ENCODE data around the gene DNAH11. TPM values are rescaled to one million over a fixed set of nuclear protein-coding genes. Genes with fewer than 3 reads are reported as not detected.
"Not testable (repeated sequence)": the region's sequence is repeated elsewhere in the genome, so short reads cannot be mapped to it uniquely, and the experiment has no call there.

Gene DNAH11
- total RNA-seq, 1 experiment from 2014 or later: 0.11 TPM

- DNase-seq (ENCODE audit: low read depth): no peak
These were observed 340.2 kb downstream of the DNAH11 start for GRCh38 chr7:21883069-21883468.

- DNase-seq (ENCODE audit: low read depth): not testable (repeated sequence)
These were observed 340.7 kb downstream of the DNAH11 start for GRCh38 chr7:21883501-21883900.

- no peak for DNase-seq (ENCODE audit: low read depth)
These were observed 341.7 kb downstream of the DNAH11 start for GRCh38 chr7:21884496-21884895.

GRCh38 chr7:21886396-21886795, 343.6 kb downstream of the DNAH11 start:
- no peak for DNase-seq (ENCODE audit: low read depth)

GRCh38 chr7:21887353-21887752, 344.5 kb downstream of the DNAH11 start:
- no peak for DNase-seq (ENCODE audit: low read depth)

GRCh38 chr7:21887779-21888178, 344.9 kb downstream of the DNAH11 start:
- no peak for DNase-seq (ENCODE audit: low read depth)

- DNase-seq (ENCODE audit: low read depth): no peak
These were observed 348.5 kb downstream of the DNAH11 start for GRCh38 chr7:21891291-21891690.

- DNase-seq (ENCODE audit: low read depth): no peak
These were observed 350.6 kb downstream of the DNAH11 start for GRCh38 chr7:21893401-21893800.

- DNase-seq (ENCODE audit: low read depth): no peak
These were observed 355.6 kb downstream of the DNAH11 start for GRCh38 chr7:21898265-21898930.

GRCh38 chr7:21902240-21902639, 359.4 kb downstream of the DNAH11 start:
- DNase-seq (ENCODE audit: low read depth): peak; percentile 44

GRCh38 chr7:21903020-21903786, 360.4 kb downstream of the DNAH11 start:
- peak; percentile 75 for DNase-seq (ENCODE audit: low read depth)

- no peak for DNase-seq (ENCODE audit: low read depth)
These were observed 365.9 kb downstream of the DNAH11 start for GRCh38 chr7:21908746-21909145.

- no peak for DNase-seq (ENCODE audit: low read depth)
These were observed 367.4 kb downstream of the DNAH11 start for GRCh38 chr7:21910253-21910652.

GRCh38 chr7:21911341-21911875, 368.6 kb downstream of the DNAH11 start:
- DNase-seq (ENCODE audit: low read depth): no peak

- DNase-seq (ENCODE audit: low read depth): no peak
These were observed 369.5 kb downstream of the DNAH11 start for GRCh38 chr7:21912305-21912704.

- DNase-seq (ENCODE audit: low read depth): no peak
These were observed 370.3 kb downstream of the DNAH11 start for GRCh38 chr7:21912931-21913780.

GRCh38 chr7:21914671-21915070, 371.8 kb downstream of the DNAH11 start:
- peak; percentile 28 for DNase-seq (ENCODE audit: low read depth)

GRCh38 chr7:21915140-21915539, 372.3 kb downstream of the DNAH11 start:
- DNase-seq (ENCODE audit: low read depth): no peak

GRCh38 chr7:21916176-21916575, 373.3 kb downstream of the DNAH11 start:
- no peak for DNase-seq (ENCODE audit: low read depth)

- DNase-seq (ENCODE audit: low read depth): no peak
These were observed 373.8 kb downstream of the DNAH11 start for GRCh38 chr7:21916629-21917028.

- no peak for DNase-seq (ENCODE audit: low read depth)
These were observed 375.4 kb downstream of the DNAH11 start for GRCh38 chr7:21918216-21918615.

GRCh38 chr7:21920936-21921335, 378.1 kb downstream of the DNAH11 start:
- no peak for DNase-seq (ENCODE audit: low read depth)

Data from LHCN-M2 (cell line).